Stimulated activated CD4-positive, alpha-beta T cell treated with anti-CD3 and anti-CD28 coated beads, TNF-alpha, amount 100 ng/mL, for 48 hours (primary cell): Measurements from ENCODE around the gene CAPZB.

Experiments
- DNase-seq, 3 donors: peaks; one replicate each; pipeline ENCODE4 v3.0.0-alpha.2; 2020; ENCODE audit warnings: low read depth in 3 of 3

CAPZB gene

DNA sequence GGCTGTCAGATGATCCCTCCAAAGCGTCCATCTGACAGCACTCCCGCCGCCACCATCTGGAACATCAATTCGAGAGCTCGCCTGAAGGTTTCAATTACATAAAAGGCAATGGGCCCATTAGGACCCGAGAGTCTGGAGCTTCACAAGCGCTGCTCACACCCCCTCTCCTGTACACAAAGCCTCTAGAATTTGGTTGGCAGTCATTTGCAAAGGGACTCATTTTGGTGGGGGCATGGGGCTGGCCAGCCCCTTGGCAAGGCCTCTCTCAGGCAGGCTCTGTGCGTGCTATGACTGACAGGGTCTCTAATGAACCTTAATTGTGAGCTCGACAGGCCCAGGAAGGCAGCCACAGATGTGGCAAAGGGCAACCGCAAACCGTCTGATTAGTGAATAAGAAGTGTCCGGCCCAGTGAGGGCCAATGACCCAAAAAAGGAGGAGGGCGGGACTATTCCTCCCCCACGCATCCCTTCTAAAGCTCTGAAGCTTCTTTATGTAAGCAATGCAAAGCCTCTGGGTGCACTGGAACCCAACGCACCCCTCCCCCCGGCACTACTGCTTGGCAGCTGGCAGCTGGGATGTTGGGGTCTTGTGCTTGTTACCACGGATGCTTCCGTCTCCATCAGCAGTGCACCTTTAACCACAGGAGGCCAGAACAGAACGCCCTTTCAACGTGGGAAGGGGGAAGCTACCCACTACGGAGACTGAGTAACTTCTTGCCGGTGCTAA, 79.4 kb downstream of the CAPZB start:
- no peak for DNase-seq

DNA sequence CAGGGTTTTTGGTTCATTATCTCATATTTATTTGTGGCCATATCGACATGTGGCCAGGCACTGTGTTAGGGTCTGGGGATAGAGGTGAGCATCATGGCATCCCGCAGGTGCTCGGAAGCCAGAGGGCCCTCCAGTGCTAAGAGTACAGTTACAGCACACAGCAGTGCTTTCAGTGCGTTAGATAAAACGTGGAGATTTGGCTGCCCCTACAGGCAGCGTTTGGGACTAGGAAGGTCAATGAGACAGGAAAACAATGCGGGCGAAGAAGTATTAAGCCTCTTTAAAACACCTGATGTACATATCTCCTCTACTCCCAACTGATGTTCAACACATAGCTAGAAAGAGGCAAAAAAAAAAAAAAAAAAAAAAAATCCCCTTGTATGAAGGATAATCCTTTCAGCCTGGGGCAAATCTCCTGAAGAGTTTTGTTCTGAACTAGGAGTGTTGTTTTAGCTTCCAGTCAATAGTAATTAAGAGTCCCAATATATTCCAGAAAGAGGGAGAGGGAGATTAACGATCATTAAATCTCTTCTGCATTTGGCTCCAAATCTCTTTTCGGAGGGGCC, 80.1 kb downstream of the CAPZB start:
- DNase-seq, result no peak

DNA sequence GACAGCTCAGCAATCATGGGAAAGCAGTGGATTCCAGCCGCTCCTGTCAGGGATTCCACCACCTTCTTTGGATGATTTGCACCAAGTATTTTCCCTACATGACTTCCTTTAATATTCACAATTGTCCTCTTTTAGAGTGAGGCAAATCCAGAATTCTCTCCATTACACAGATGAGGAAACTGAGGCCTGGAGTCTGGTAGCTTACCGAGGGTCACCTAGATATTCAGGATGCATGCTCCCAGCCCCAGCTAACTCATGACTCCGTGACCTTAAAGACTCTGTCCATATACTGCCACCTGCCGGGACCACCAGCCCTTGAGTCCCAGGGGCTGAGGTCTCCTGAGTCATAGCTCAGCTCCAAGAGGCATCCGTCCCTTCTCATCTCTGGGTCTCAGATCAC, 80.6 kb downstream of the CAPZB start:
- DNase-seq, result no peak

DNA sequence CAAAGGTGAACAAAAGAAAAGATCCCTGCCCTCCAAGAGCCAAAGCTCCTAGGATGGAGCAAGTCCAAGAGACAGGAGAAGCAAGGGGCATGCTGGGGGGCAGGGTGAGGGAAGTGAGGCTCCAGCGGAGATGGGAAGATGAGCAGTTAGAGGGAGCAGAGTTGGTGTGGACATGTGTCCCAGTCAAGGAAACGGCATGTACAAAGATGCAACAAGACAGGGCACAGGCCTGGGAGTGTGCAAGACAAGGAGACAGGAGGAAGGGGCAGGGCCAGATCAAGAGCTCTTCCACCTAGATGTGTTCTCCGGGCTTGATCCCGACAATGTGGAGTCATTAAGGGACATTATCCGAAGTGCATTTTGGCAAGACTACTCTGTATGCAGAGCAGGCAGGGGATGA, 82.1 kb downstream of the CAPZB start:
- DNase-seq, result no peak

DNA sequence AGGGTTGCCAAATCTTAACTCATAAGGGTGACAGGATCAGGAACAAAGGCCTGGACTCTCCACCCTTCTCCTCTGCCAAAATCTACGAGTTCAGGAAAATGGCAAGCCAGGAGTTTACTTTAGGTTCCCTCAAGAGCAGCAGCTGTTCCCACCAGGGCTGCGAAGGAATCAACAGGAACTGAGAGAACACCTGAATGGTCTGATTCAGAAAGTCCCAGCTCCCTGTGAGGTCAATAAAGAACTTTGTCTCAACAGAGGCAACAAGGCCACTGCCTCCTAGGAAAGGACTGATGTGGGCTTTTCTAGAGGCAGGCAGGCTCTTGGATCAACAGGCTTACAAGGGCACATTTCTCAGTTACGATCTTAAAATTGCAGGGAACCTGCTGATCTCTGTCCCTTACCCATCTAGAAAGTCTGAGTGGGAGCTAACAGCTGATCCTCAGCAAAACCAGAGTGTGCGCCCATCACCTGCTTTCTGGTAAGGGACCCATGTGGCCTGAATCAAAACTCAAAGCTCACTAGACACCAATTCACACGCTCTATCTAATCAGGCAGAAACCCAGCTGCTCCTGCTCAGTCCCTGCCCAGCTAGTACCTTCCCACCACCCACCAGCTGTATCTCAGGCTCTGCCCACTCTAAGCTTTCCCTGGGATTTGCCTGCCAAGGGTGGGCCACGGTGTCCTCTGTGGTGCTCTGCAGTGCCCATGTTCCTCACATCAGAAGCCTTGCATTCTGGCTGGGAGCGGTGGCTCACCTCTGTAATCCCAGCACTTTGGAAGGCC, 83.1 kb downstream of the CAPZB start:
- no peak for DNase-seq

DNA sequence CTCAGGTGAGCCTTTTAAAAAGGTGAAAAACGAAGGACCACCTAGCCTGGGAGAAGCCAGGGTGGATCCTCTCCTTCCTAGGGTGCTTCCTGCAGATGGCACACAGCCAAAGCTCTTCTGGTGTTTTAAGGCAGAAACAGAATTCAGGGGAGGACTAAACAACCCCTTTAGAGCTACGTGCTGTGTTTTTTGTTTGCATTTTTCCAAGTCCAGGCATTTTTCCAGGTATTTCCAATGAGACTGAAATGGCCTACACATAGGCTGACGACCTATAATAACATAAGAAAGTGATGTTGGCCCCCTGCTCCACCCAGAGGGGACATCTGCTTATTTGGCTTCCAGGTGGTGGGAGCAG, 83.8 kb downstream of the CAPZB start:
- no peak for DNase-seq

DNA sequence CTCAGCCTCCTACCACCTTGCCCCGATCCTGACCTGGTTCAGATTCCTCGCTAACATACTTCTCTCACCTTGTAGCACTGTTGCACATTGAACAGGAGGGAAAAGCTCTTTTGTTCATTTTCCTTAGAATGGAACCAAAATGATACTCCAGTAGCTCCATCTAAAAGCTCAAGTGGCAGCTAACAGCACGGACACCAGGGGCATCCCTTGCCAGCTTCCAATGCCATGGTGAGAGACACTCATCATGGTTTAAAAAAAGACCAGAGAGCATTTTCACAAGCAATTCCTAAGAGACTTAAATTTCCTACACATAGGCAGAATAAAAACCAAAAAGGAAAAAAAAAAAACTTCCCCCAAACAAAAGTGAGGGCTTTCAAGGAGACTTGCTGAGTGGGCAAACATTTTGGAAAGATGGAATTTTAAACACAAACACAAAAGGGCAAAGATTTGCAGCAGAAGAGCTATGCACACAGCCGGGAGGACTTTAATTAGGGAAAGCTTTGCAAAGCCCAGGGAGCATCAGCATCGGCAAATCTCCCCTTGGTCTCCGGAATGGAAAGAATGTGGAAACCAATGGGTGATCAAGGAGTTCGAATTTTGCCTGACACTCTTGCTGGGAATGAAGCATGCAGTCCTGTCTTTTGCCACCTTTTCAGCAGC, 84.3 kb downstream of the CAPZB start:
- no peak for DNase-seq

DNA sequence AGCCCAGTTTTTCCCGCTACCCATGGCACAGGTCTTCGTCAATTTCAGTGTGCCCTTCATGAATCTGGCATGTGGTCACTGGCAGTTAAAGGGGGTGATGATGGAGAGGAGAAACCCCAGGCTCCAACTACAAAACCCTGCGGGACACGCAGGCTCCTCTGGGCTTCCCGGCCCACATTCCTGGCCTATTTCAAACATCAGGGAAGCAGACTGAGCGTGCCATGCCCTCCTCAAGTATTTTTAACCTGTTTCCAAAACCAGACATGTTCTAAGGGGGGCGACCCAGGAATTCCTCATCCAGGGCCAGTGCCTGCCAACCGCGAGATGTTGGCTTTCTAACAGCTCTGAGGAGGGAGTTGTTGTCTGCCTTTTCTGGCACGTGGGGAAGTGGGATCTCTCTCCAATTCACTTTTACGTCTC, 85.1 kb downstream of the CAPZB start:
- no peak for DNase-seq

DNA sequence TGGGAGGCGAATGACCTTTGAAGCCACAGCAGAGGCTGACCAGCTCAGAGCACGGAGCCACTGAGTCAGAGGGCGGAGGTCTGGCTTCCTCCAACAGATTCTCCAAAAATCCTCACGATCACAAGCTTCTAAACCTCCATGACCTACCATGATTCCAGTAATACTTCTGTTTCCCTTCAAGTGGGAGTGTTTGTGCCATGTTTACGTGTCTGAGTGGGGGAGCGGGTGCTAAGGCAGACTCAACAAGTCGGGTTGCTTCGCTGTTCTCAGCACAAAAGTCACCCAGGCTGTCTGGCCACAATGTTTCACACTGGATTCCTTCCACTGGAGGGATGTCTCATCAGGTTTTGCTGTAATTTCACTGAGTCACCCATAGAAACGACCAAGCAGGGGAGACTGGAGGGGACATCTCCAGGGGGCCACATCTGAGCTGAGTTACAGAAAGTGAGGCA, 87.0 kb downstream of the CAPZB start:
- DNase-seq, result peak in 2 of 3 donors; percentile 27 to 38

DNA sequence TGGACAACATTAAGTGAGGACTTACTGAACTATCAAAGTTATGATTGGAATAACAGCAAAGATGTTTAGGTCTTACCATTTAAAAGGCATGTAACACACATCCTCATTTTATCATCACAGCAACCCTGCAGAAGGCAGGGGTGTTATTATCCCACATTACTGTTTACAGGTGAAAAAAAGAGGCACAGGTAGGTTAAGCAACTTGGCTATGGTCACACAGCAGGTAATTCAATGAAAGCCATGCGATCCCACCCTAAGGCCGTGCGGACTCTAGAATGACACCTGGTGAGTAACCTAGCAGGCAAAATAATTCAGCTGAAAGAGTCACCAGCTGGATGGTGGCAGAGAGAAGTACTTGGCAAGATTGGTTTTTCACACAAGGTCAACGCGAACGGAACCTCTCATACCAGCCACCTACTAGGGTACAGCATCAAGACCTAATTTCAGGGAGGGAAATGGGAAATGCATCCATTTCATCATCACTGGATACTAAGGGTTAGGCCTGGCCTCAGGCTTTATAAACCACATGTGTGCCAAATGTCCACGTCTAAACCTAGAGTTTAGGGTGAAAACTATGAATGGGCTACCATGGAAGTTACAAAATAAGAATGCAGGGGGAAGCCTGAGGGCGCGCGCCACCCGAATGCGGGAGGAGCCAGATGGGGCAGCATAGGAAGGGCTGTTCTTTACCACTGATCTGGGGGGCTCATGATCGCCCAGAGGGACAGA, 88.0 kb downstream of the CAPZB start:
- DNase-seq, result no peak

DNA sequence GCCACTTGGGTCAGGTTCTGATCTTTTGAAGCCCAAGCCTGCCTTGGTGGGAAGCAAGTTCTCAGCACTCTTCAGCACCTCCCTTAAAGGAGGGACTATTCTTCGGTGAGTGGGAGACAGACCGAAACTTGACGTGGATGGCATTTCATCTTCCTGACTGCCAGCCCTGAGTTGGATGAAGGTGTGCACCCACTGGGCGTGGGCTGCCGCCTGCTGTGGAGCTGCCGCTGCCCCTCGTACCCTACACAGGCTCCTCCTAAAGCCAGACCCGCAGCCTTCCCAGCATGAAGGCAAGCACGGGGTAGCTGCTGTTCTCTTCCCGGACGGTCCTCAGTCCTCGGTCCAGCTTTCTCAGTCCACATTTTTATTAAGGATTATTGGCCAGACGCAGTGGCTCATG, 89.1 kb downstream of the CAPZB start:
- no peak for DNase-seq

DNA sequence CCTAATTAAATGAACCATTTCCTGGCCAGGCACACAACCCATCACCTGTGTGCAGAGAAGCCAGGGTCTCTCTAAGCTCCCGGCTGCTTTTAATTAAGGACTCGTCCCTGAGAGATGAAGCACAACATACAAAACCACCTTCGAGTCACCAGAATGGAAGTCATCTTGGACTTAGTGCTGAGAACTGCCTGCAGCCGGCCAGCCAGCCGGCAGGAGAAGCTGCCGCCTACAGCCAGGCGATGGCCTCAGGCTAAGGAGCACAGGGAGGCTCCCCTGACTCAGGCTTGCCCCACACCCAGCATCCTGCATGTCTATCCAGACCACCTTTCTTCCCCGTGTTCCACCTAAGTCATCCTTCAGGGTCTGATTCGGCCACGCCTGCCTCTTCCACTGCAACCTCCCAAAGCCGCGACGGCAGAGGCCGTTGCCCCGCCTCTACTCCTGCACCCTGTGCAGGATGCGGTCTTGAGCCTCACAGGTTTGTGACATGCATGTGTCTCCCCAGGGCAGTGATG, 89.6 kb downstream of the CAPZB start:
- DNase-seq, result no peak

DNA sequence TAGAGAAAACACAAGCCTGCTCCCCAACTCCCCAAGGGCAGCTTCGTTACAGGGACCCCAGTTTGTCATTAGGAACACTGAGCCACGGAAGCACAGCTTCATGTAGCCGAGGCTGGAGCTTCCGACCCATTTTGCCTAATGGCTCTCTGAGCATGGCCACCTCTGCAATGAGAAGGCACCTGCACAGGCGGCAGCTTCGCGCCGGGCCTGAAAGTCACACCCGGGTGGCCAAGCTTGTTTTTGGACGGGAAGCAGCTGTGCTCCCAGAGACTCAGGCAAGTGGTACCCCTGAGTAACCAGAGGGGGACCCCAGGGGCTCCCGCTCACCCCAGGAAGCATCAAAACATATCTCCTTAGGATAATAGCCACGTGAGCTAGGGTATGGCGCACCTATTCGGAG, 92.3 kb downstream of the CAPZB start:
- DNase-seq, result no peak

DNA sequence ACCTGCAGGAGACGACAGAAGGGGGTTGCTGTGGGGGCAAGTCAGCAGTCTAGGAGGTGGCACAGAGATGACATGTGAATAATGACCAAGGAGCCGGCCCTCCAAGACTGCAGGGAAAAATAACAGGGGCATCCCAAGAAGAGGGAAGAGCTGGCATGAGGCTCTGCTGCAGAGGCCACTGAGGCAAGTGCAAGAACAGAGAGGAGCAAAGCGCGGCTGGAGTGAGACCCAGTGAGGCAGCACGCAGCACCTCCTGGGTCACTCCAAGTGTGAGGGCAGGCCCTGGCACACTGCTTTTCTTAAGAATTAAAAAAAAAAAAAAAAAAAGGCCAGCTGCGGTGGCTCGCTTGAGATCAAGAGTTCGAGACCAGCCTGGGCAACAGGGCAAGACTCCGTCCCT, 93.1 kb downstream of the CAPZB start:
- no peak for DNase-seq

DNA sequence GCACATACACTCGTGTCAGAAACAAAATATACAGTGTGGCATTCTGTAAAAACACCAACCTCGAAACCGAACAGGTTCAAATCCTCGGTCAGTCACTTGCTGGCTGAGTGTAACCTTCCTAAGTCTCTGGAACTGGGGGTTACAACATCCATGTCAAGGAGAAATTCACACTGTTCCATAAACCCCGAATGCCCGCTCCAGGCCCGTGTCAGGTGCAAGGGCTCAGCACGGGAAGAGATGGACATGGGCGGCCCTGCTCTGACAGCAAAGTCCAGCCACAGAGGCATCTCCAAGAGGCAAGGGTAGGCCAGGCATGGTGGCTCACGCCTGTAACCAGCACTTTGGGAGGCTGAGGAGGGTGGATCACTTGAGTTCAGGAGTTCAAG, 93.8 kb downstream of the CAPZB start:
- peak in 1 of 3 donors; percentile 4 for DNase-seq

DNA sequence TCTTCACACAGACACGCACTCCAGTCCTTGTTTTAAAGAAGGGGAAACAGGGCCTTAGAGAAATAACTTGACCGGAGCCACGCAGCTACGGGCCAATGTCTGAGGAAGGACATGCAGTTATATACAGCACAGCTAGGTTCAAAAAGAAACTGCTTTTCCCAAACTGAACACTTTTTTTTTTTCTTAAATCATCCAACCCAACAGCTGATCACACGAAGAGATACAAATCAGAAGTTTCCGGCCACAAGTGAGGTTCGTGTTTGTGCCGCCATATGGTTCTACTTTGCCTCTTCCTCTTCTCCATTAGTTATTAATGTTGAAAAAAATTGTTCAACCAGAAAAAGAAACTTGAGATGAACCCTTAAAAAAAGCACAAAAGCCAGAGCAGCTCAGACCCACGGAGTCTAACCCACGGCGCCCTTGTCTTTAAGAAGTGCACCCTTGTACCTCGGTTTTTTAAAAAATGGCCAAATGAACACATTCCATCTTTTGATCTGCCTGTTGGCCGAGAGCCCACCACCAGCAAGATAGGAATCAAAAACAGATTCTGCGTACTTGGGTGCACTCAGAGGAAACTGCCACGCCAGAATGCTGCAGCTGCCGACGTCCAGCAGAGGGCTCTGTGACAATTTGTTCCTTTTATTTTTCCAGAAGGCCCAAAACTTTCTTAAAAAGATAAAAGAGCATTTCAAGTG, 94.3 kb downstream of the CAPZB start:
- DNase-seq, result peak; percentile 33 to 34 (median 34)

DNA sequence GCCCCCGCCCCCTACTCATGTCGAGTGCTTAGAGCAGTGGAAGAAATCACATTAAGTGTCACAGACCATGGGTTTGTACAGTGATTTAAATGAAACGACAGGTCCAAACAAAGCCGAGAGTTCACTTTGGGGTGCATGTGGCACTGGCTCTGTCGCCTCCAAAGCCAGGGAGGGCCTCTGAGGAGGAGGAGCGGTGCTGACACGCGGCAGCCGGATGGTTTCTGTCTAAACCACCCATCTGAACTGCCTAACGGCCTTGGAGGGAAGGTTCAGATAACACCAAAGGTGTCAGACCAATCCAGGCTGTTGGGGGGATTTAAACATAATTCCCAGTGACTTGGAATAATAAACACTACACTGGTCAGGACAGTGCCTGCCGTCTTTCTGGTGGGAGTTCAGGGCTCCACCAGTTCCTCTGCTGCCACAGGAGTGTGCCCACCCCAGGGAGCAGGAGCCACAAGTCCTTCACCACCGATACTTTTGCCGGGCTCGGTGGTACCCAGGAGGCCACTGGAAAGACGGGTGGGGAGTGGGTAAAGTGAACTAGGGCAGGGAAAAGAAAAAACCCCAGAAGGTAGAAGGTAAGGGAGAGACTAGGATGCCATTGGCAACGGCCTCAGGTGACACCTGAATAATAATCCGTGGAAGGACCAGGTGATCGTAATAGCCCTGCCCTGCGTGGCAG, 95.0 kb downstream of the CAPZB start:
- no peak for DNase-seq

DNA sequence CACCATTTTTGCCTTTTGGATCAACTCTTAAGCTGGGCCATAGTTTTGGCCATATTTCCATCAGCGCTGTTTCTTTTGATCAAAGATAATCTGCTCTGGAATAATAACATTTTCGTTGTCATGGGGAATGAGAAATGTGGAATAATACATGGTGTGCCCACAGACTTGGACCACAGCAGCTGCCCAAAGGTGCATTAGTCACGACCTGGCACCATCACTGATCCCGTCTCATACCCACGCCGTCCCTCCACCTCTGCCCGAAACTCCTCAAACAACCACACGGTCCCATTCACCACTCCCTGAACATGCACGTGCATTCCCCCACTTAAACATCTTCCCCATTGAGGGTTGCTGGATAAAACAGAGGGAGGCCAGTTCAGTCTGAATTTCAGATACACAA, 96.4 kb downstream of the CAPZB start:
- no peak for DNase-seq

DNA sequence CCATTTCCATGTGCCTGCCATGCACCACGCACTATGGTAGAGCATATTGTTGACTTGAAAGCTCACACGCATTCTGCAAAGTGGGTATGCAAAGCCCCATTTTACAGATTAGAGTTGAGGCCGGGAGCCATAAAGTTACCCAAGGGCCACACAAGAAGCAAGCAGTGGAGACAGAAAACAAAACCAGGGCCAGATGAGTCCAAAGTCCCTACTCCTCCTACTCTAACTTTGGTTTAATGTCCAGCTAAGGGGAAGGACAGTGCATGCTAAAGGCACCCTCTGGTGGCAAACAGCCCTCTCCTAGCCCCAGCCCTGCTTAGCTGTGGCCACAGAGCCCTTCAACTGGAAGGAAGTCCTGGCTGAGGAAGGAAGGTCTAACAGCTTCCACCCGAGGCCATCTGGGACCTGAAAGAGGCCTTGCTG, 98.3 kb downstream of the CAPZB start:
- no peak for DNase-seq

DNA sequence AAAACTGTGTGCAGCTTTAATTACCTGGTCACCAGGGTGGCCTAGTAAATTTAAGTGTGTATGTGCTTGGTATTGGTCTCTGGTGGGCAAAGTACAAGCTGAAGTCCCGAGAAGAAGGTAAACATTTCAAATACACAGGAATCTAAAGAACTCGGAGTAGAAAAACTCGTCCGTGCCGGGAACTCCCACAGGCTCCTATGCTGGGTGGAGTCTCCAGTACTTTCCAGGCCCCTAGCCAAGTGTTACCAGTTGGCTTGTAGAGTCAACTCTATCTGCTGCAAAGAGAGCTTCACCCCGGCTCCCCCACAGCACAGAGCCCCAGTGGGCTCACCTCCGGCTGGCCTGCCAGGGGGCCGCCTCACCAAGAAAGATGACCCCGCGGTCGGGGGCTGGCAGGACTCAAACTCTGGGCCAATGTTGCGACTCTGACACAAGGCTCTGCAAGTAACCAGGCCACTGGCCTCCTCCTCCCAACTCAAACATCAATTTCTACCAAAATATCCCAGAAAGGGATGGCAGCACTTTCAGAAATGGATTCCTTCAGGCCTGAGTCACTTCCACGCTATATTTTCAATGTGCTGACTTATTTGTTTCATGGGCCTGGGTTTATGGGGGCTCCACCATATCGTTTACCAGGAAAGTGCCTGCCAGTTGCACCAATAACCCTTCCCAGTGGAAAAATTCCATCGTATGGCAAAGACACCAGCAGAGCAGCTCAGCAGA, 99.3 kb downstream of the CAPZB start:
- no peak for DNase-seq
